Stimulated activated CD4-positive, alpha-beta T cell treated with anti-CD3 and anti-CD28 coated beads, TNF-alpha, amount 100 ng/mL, for 1 hour (primary cell): ENCODE measurements around the gene HIVEP1.
A peak's percentile ranks its signal among the peaks of the same experiment; 100 is the strongest.

Experiments
- DNase-seq, 3 donors: peaks; one replicate each; pipeline ENCODE4 v3.0.0-alpha.2; 2020; ENCODE audit warnings: low read depth in 3 of 3, low spot score in 1 of 3

Gene HIVEP1

DNA sequence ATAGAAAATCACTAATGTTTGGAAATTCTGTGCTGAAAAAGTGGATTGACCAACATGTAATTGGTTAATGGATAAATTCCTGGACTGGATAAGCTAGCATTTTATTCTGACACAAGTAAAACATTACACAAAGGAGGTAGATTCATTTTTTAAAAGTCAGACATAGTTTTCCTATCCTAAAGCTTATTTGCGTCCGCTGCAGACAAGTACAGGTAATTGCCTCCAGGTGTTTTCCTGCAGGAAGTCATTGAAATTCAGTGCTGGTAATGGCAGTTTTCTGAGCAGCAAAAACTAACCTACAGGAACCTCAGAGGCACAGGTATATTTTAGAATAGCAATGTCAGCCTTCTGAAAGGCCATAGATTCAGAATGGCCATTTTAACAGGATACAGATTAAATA lies 20.0 kb upstream of the HIVEP1 start:
- DNase-seq = no peak

DNA sequence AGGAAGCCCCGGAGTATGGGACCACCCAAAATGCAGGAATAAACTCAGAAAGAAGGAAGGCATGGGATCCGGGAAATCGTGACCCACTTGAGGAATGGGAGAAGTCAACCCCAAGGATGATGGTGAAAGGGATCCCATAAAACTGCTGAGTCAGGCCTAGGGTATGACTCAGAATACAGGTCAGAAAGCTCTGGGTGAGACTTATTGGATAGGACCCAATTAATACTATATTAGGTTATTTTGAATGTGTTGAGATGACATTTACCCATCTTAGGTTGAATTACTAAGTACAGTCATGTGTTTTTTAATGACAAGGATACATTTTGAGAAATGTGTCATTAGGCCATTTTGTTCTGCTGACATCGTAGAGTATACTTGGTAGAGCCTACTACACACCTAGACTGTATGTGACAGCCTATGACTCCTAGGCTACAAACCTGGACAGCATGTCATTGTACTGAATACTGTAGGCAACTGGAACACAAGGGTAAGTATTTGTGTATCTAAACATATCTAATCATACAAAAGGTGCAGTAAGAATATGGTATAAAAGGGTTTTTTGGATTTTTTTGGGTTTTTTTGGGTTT lies 17.1 kb upstream of the HIVEP1 start:
- DNase-seq = no peak

DNA sequence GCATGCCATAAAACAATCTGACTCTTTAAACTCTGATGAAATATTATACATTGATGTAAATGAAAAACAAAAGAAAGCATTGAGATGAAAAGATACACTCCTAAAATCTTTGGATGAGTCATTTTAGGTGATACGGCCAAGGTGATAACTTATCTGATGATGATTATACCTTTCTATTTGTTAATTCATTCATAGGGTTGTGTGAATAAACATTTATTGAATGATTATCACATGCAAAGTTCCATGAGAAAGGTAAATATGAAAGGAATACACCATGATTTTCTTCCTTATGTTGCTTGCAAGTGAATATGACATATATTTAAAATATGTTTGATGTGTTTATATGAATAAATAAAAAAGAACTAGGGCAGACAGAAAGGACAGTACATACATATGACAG lies 15.4 kb upstream of the HIVEP1 start:
- DNase-seq = no peak

DNA sequence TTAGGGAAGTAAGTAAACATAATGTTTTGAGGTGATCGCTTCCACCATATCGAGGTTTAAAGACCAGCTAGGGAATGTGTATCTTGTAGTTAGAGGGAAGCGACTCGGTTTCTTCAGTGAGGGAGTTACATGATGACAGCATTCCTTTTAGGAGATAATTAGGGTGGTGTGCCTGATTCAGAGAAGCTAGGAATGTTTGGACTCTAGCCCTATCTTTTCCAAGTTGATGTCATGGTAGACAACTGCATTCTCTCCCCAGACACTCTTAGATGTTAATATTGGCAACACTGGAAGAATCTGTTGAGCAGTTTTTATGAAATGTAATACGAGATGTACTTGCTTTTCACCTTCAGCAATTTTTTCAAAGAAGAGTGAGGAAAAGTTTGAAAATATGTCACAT lies 12.9 kb upstream of the HIVEP1 start:
- DNase-seq = no peak

DNA sequence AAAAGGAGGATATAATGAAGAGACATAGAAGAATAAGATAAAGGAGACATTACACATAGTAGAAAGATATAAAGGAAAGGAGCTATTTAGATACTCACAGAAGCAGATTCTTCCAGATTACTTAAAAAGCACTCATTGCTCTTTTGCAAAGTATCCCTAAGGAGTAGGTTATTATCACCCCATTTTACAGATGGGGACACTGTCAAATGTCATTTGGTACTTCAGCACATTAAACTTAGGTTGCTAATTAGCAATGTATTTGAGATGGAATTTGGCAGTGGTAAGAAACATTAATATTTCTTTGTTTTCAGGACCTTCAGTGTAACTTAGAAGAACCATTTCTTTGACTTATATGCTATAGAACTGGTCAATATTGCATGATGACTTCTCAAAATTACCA lies 11.9 kb upstream of the HIVEP1 start:
- no peak for DNase-seq

DNA sequence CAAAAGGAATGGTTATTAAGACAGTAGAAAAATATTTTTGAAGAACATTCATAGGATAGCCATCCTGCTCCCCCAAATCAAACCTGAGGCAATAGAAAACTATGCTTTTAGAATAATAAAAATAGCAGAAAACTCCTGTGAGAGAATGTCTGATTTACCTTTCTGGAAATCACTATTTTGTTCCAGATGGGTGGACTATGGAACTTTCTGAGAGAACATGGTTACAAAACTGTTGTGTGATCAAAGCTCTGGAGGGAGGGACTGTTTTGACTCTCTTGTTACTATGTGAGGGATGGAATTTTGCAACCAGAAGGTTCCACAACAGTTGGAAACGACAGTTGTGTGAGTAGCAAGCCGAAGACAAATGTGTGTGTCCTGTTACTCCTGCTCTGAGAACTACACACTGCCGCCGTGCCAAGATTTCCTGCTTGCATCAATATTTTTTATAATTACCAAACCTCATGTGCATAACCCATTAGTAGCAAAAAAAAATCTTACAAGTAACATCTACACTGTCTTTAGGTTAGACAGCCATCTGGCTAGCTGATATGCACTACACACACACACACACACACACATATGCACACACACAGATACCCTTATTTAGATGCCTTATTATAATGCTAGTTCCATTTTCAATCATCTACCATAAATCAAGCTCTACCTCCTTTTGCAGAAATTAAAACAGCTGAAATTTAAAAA lies 11.0 kb upstream of the HIVEP1 start:
- no peak for DNase-seq

DNA sequence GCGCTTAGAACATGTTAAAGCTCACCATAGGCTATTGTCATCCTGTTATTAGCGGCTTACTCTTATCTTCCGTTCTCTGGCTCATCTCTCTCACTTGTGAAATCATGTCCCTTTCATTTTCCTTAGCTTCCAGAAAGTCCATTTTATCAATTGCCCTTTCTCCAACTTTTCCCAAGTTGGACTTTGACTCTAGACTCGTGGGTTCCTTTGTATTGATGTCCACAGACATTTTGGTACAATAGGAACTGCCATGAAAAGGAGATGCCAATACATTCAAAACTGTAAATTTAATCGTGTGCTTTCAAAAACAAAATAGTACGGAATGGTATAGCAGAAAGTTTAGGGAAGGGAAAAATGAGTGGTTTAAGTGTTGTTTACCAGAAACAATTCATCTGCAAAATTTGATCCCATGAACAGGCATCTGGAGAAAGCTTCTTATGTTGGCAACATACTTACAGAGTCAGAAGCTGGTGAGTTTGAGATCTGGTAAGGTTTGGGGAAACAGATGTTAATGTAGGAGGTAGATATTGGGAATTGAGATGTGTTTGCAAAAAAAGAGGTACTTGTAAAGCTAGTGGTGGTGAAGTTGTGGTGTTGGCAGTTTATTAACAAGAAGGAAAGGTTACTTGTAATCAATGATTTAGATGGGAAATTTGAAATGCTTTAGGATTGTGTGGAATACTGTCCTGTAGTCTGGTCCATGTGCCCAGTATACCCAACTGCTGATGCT lies 10.2 kb upstream of the HIVEP1 start:
- no peak for DNase-seq

DNA sequence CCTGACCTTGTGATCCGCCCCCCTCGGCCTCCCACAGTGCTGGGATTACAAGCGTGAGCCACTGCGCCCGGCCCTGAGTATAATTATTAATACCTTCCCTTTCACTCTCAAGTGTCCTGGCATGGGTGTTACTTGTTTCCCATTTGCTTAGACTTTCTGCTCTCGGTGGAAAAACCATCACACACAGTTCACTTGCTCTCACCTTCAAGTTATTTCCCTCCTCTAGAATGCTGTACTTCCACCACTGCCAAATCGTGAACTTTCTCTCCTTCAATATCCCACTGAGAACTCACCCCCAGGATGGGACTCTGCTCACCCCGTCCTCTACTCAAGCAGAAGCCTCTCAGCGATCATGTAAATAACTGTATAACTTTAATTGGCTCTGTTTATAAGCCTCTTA lies 4.6 kb upstream of the HIVEP1 start:
- no peak for DNase-seq

DNA sequence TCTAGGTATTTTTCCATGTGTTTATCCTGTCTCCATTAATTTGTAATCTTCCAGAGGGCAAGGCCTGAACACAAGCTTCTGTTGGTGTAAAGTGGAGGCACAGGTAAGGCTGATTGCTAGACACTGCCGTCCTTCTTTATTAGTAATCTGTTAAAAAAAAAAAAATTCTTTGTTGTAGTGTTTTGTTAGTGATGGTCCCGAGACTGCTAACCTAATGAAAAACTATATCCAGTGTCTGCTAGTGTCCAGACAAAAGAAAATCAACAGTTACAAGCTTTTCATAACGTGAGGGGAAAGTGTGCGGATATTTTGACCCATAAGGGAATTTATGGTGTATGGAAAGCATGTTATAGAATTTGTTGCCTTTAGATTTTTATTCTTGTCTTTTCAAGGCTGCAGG lies 4.2 kb upstream of the HIVEP1 start:
- no peak for DNase-seq

DNA sequence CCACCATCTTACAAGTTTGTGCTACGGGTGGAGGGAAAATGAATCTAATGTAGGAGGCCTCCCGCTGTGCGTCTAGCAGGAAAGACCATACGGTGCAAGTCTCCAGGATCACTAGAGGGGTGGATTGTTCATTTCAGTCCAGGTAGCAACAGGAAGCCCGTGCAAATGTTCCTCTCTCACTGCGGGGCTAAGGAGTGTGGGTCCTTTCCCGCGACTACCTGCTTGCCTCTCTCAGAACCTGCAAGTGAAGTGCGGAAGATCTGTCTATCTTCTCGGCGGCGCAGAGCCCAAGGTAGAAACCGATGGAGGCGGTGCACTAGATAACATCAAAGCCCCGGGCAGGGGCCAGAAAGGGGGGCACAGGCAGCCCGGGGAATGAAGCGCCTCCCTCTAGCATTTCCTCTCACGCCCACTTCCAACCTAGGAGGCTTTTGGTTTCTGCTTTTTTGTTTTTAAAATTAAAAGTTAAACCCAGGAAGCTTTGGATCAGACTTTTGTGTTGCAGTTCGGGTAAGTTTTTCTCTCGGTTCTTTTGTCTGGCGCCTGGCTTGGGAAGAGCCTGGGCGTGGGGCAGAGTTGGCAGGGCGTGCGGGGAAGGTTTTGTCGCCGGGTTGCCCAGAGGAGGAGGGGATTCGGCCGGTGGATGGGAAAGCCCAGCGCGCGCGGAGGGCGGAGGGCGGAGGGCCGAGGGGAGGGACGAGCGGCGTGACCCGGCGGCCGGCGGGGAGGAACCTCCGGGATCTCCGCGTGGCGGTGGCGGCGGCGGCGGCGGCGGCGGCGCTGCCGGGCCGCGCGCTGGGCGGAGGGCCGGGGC lies 3.5 kb upstream of the HIVEP1 start:
- DNase-seq = peak; percentile 66 to 71 (median 68)

DNA sequence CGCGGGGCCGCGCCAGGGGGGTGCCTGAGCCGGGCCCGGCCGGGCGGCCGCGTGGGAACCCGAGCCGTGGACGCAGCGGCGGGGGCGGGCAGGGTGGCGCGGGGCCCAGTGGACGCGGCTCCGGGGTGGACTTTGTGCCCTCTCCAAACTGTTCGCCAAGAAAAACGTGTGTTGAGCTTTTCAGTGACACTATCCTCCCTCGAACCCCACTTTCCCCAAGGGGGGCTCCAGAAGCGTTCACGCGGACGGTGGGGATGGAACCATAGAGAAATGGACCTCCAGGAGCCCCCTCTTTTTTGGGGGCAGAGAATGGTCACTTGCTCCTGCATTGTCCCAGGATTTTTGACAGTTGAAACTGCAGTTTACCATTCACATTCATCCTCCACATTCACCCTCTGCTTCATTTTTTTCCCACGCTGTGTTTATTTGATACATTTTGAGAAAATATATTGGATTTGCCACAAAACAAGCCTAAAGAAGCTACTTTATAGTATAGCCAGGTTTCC lies 2.9 kb upstream of the HIVEP1 start:
- DNase-seq = no peak

DNA sequence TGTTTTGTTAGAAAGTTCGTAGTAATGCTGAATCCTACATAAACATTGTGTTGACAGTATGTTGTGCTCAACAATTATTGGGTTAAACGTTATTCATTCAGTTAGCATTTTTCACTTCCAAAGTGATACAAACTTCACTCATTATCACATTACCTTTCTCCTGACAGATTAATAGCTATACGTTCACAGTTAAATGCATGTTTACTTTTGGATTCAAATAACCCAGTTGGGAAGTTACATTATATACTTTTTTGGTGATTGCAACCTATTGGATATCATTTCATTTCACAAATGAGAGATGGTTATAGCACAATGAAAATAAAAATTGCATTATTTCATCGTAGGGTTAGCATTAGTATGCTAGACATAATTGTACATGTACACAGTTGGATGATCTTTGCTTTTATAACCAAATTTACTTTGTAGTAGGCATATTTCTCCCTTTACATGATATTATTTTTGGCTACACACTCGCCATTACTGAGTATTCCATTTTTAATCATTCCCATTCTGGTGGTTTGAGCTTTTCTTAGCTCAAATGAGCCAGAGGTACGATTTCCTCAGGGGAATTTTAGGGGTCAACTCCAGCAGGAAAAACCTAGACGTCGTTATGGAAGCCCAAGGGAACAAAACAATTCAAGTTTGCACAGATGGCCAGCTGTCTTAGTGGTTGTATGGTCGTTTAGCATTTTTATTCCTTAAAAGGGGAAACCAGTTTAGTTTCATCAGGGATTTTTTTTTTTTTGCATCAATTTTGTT lies 2.1 kb upstream of the HIVEP1 start:
- no peak for DNase-seq

DNA sequence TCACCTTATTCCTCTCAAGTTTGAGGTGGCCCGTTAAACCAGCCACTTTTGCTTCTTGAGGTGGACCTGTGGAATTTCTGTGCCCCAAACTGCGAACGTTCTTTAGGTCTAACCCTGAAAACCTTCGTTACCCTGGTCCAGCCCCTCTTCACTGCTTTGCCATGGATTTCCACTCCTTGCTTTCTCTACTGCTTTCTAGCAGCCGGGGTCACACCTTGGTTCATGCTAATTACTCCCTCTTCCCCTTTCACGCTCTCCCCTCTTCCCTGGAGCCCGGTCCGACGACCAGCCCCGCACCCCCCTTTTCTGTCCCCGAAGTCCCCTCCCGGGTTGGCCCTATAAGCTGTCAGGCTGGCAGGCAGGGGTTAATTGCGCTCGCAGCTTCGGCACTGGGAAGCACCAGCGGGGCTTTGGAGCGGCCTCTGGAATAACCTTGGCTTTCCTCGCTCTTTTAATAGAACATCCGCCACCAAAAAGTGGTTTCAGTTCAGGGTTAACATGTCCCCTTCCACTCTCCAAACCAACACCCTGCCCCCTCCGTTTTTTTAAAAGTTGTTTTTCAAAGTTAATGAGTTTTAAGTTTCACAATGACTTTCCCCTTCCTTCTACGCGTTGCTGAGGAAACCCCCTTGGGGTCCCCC lies 1.4 kb upstream of the HIVEP1 start:
- peak in 1 of 3 donors; percentile 17 for DNase-seq

DNA sequence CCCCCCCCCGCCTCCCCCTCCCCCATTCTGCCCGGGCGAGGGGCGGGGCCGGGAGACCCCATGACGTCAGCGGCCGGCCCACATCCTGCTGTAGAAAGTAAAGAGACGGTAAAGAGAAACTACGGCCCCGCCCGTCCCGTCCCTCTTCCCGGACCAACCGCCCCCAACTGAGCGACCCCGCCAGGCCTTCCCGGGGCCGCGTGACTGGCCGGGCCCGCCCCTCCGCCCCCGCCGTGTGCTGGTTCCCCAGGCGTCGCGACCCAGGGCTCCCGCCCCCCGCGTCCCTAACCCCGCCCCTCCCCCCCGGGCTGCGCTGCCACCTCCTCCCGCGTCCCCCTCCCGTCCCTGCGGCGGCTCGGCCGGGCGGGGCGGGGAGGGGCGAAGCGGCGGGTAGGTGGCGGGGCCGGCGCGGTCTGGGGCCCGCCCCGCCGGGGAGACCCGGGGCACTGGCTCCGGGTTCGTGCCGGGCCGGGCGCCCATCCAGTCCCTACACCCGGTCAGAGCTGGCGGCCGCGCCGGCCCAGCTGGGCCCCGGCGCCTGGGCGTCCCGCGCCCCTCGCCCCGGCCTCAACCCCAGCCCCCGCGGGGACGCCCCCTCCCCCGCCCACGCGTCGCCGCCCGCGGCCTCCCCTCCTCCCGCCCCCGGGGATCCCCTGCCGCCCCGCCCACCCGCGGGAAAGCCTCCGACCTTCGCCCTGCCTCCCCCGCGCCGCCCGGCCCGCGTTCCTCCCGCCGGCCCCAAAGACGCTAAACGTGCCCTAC lies 655 bp upstream of the HIVEP1 start:
- peak; percentile 90 to 96 (median 93) for DNase-seq

DNA sequence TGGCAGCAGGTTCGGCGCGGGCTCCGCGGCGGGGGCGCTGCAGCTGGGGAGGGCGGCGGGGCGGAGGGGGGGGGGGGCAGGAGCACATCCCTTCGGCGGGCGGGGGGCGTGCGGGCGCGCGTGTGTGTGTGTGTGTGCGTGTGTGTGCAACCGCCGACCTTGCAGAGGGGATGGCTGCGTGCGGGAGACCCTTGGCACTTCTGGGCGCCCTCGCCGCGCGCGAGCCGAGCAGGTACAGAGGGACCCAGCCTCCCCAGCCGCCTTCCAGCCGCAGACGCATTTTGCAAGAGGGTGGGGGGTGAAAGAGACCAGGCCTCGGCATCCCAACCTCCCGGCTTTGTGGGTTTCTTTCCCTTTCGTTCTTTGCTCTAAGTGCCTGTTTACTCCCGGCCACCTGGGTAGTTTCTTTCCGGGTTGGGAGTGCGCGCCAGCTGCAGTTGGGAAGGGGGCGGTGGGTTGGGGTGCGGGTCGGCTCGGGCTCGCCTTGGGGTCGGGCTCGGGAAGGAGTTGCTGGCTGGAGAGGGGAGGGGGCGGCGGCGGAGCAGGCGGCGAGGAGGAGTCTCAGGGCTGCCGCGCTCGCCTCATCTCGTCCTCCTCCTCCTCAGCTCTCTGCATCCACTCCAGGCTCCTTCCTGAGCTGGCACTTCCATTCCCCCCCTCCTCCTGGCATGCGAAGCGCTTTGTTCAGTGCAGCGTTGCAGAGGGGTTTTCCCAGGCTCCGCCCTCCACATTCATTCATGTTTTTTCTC lies 620 bp downstream of the HIVEP1 start:
- DNase-seq = peak in 2 of 3 donors; percentile 39 to 59

DNA sequence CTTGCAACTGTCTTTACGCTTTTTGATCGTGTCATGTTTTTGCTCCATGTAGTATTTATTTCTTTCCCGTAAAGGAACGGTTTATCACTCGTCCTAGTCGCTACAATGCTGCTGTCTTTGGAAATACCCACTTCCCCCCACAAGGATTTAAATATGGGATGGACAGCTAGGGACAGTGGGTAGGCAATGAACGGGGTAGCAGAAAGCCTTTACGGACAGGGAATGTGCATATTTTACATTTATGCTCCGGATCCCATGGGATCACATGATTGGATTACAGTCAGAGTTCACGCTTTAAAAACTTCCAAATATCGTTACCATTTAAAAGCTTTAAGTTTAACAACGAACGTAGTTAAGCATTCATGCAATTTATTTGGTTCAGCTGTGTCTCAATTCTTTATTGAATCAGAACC lies 1.2 kb downstream of the HIVEP1 start:
- no peak for DNase-seq

DNA sequence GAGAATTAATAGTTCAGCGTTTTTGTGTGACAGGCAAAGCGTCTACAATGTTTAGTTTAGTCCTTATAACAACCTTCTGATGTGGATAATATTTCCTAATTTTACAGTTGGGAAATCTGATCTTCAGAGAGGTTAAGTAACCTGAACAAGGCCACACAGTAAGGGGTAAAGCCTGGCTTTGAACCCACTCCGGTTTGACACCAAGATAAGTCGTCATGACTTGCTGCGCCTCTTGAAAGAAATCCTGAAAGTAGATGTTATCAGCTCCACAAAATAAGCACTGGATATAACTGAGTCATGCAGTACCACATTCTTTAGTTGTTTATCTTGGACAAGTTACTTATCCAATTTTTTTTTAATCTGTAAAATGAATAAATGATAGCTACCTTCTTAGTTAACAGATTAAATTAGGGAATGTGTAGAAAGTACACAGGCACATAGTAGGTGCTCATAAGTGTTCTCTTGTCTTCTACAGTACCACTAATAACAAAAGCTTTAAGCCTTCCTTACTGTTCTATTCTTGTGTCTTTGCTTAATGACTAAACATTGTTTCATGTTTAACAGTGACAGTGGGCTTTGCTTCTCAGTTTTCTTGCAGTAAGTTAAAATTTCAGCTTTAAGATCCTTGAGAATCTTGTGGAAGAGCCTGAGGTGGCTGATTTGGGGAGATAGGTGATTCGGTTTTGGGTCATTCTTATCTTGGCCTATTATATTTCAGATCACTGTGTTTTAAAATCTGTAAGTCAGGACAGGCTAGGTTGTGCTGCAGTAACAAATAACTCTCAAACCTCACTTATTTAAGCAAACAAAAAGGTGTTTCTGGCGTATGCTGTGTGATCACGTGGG lies 2.1 kb downstream of the HIVEP1 start:
- no peak for DNase-seq

DNA sequence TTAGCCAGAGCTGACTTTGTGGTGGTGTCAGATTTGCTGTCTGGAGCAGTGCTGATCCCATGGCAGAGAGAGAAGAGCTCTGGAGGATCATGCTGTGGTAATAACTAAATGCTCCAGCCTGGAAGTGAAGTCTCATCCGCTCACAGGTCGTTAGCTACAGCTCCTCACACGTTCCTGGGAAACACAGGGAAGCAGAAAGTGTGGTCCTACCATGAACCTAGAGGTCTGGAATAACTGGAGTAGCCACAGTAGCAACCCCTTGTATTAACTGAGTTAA lies 2.7 kb downstream of the HIVEP1 start:
- no peak for DNase-seq
